ENCODE measurements around the gene RBBP5. TPM values are rescaled to one million over a fixed set of nuclear protein-coding genes. Genes with fewer than 3 reads are reported as not detected.

The RBBP5 gene
- total RNA-seq, 1 experiment from 2014 or later = 17.3 TPM

- Histone ChIP-seq H3K14ac (ENCODE audit: insufficient read depth, low read length) (no peak overlapping the region), H2BK12ac (ENCODE audit: insufficient read length, low read depth, low read length) (no peak overlapping the region), H2AFZ (ENCODE audit: low read length) (no peak overlapping the region), H3K27ac (ENCODE audit: insufficient read length, low read depth, low read length) (no peak overlapping the region), H2BK15ac (ENCODE audit: low read depth, low read length) (no peak overlapping the region), H3K23me2 (ENCODE audit: insufficient read length, low read depth, low read length, poor library complexity, severe bottlenecking) (no peaks in the 10 kb centered on the region), H2AK5ac (ENCODE audit: insufficient read length, low read length) (no peak overlapping the region), H4K91ac (ENCODE audit: insufficient read length, low read depth, low read length) (no peak overlapping the region), H3K27me3 (ENCODE audit: insufficient read depth, low read length) (no peaks in the 10 kb centered on the region), H2BK5ac (ENCODE audit: insufficient read length, low read length) (no peak overlapping the region), H4K20me1 (ENCODE audit: control insufficient read depth, insufficient read depth, insufficient read length) (no peaks in the 10 kb centered on the region), H3K18ac (ENCODE audit: insufficient read length, low read depth, low read length) (no peak overlapping the region), H3T11ph (ENCODE audit: low read length) (no peak overlapping the region), H2BK20ac (ENCODE audit: low read depth, low read length, poor library complexity, severe bottlenecking) (no peak overlapping the region), H3K4ac (ENCODE audit: low read depth, low read length) (no peak overlapping the region), H2BK120ac (ENCODE audit: low read depth, low read length, poor library complexity, severe bottlenecking) (no peak overlapping the region), H3K23ac (ENCODE audit: insufficient read length, low read depth, low read length) (no peak overlapping the region), H4K8ac (replicated peaks; ENCODE audit: insufficient read length, low read depth, low read length) (no peak overlapping the region), H3K79me2 (ENCODE audit: insufficient read depth, low read length) (no peaks in the 10 kb centered on the region), H3K9me3 (ENCODE audit: control insufficient read depth, low read depth, low read length) (no peaks in the 10 kb centered on the region), H3K9ac (ENCODE audit: extremely low read depth, insufficient read length, low read length) (no peak overlapping the region), H3K4me1 (ENCODE audit: insufficient read depth, low read length) (no peaks in the 10 kb centered on the region), H4K5ac (ENCODE audit: insufficient read length, low read depth, low read length) (no peak overlapping the region), H3K56ac (ENCODE audit: insufficient read length, low read depth, low read length) (no peak overlapping the region), H3K79me1 (ENCODE audit: insufficient read depth, low read depth, low read length, poor library complexity, severe bottlenecking) (peaks cover 4% of the 10 kb centered on the region), H3K4me2 (ENCODE audit: insufficient read depth, insufficient read length, low read length) (no peak overlapping the region)
- Mint-ChIP-seq H3K9me3 (no peaks in the 10 kb centered on the region), H3K4me3 (no peak overlapping the region), H3K4me1 (peaks cover 4 to 5% of the 10 kb centered on the region in 2 experiments; a peak in 1 of 4 replicates), H3K27me3 (ENCODE audit: low read depth) (no peaks in the 10 kb centered on the region), H3K36me3 (ENCODE audit: insufficient read depth in 1 of 3, low read depth in 3 of 3) (peaks cover 2 to 16% (median 14%) of the 10 kb centered on the region in 3 experiments; a peak in 5 of 7 replicates), H3K27ac (peak overlapping the region in 1 of 3 experiments; percentile 25; a peak in 2 of 7 replicates)
- WGBS (ENCODE audit: extremely low coverage, insufficient read length, low lambda C conversion rate) = no CpG with 5 or more reads among the region's 5 CpGs
- TF ChIP-seq CTCF (conservative IDR thresholded peaks at IDR 0.05) = no peak
- DNase-seq = no peak
Measured at GRCh38 chr1:205171369-205171768, 49.6 kb upstream of the RBBP5 start.
